Epithelial cell of prostate (primary cell): ENCODE measurements around the gene STARD10.
"Not testable (repeated sequence)": the region's sequence is repeated elsewhere in the genome, so short reads cannot be mapped to it uniquely, and the experiment has no call there.

Experiments
- DNase-seq: peaks from one replicate; pipeline ENCODE4 v3.0.0-alpha.2; 2011; ENCODE audit warnings: low read depth, low spot score
- H3K27ac ChIP-seq: fragments of 450-650 bp; 2 replicates; pipeline ENCODE4 v1.5.1; 2017; ENCODE audit warnings: mild to moderate bottlenecking

The STARD10 gene

GRCh38 chr11:72793425-72794367 lies at the start of gene STARD10:
STARD10 (minus strand) TSS chr11:72794047; CDS start chr11:72781181, 12,866 bp downstream.
- peak within 1 kb of the TSS; percentile 85 for H3K27ac ChIP-seq
- DNase-seq, result peak; percentile 68

GRCh38 chr11:72842653-72843330 lies 48.9 kb upstream of the STARD10 start:
- DNase-seq, result no peak
- H3K27ac ChIP-seq, result no peak overlapping the region

GRCh38 chr11:72842126-72842525 lies 48.3 kb upstream of the STARD10 start:
- H3K27ac ChIP-seq, result no peak overlapping the region
- DNase-seq, result no peak

GRCh38 chr11:72841397-72841796 lies 47.5 kb upstream of the STARD10 start:
- no peak overlapping the region for H3K27ac ChIP-seq
- no peak for DNase-seq

- H3K27ac ChIP-seq, result peak overlapping the region; percentile 3
- no peak for DNase-seq
Observed at GRCh38 chr11:72840780-72841179, 46.9 kb upstream of the STARD10 start.

- no peak for DNase-seq
- H3K27ac ChIP-seq, result peak overlapping the region; percentile 56
Observed at GRCh38 chr11:72838691-72839305, 45.0 kb upstream of the STARD10 start.

- no peak overlapping the region for H3K27ac ChIP-seq
- no peak for DNase-seq
Observed at GRCh38 chr11:72836111-72836510, 42.3 kb upstream of the STARD10 start.

- DNase-seq, result no peak
- H3K27ac ChIP-seq, result no peak overlapping the region
Observed at GRCh38 chr11:72834905-72835304, 41.1 kb upstream of the STARD10 start.

- H3K27ac ChIP-seq, result no peak overlapping the region
- DNase-seq, result no peak
Observed at GRCh38 chr11:72833811-72834493, 40.1 kb upstream of the STARD10 start.

- no peak overlapping the region for H3K27ac ChIP-seq
- DNase-seq, result no peak
Observed at GRCh38 chr11:72833083-72833733, 39.4 kb upstream of the STARD10 start.

- DNase-seq, result no peak
- no peak overlapping the region for H3K27ac ChIP-seq
Observed at GRCh38 chr11:72832301-72833082, 38.6 kb upstream of the STARD10 start.

GRCh38 chr11:72831521-72832300 lies 37.9 kb upstream of the STARD10 start:
- H3K27ac ChIP-seq, result no peak overlapping the region
- no peak for DNase-seq

- DNase-seq, result no peak
- H3K27ac ChIP-seq, result no peak overlapping the region
Observed at GRCh38 chr11:72829884-72830533, 36.2 kb upstream of the STARD10 start.

GRCh38 chr11:72829178-72829577 lies 35.3 kb upstream of the STARD10 start:
- DNase-seq, result no peak
- H3K27ac ChIP-seq, result no peak overlapping the region

- DNase-seq, result no peak
- H3K27ac ChIP-seq, result no peak overlapping the region
Observed at GRCh38 chr11:72828692-72829101, 34.9 kb upstream of the STARD10 start.

- DNase-seq, result no peak
- no peak overlapping the region for H3K27ac ChIP-seq
Observed at GRCh38 chr11:72828081-72828567, 34.3 kb upstream of the STARD10 start.

GRCh38 chr11:72827656-72828055 lies 33.8 kb upstream of the STARD10 start:
- DNase-seq, H3K27ac ChIP-seq: not testable (repeated sequence)
